GM04504 (cell line): ENCODE measurements around the gene KAZN.

ENCODE experiments used
- DNase-seq: peaks from one replicate; pipeline ENCODE4 v3.0.0-alpha.2; 2012; ENCODE audit warnings: low read depth

Gene KAZN

DNA sequence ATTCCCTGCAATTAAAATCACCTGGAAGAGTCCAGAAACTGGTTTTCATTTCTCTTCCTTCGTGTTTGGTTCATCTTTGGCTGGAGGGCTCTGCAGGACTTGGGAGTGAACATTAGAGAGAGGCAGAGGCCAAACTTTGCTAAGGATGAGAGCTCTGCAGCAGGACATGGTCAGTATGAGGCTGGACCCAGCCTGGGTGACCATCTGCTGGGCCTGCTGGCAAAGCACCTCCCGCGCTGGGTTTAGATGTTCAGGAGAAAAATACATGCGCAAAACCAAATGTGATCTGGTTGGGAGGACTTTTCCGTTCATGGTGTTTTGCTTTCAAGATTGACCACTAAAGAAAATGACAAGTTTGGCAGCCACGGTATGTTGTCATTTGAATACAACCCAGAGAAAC is 15.9 kb downstream of the KAZN start:
- DNase-seq, result no peak

- DNase-seq, result no peak
These were observed 17.2 kb downstream of the KAZN start for GRCh38 chr1:14615549-14616218.

- no peak for DNase-seq
These were observed 18.3 kb downstream of the KAZN start for GRCh38 chr1:14616632-14617396.

DNA sequence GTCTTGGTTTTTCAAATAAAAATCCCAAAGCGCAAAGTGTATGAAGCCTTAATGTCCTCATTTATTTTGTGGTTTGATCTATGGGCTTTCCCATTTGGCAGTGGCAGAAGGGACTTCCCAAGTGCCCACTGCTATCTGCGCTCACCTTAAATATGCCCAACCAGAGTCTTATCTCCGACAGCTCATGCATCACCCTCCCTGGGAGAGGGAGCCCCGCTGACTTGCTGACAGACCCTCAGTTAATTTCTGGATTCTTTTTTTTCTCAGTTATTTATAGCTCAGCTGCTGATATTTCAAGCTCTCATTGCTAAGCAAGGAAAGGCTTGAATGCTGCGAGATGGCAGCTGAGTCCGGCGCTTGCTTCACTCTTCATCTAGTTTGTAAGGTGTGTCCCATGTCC is 19.3 kb downstream of the KAZN start:
- no peak for DNase-seq

- no peak for DNase-seq
These were observed 22.5 kb downstream of the KAZN start for GRCh38 chr1:14620941-14621340.

GRCh38 chr1:14623090-14623489 is 24.6 kb downstream of the KAZN start:
- DNase-seq, result no peak

GRCh38 chr1:14624941-14625340 is 26.5 kb downstream of the KAZN start:
- DNase-seq, result no peak

DNA sequence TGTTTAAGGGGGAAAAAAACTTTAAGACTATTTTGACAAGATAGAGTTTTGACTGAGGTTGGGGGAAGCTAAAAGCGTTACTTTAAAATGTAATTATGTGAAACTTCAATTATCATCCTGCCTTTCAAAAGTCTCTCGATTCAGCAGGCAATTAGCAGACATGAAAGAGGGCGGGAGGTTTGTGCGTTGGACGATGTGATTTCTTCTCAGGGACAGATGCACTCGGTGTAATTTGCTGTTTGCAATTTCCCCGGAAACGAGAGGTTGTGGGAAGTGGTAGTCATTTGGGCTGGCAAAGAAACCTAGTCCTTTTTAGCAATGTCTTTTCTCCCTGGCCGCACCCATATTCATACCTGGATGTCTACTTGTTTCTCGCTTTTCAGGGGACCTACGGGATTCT is 27.1 kb downstream of the KAZN start:
- DNase-seq, result no peak

GRCh38 chr1:14625996-14626395 is 27.5 kb downstream of the KAZN start:
- no peak for DNase-seq

DNA sequence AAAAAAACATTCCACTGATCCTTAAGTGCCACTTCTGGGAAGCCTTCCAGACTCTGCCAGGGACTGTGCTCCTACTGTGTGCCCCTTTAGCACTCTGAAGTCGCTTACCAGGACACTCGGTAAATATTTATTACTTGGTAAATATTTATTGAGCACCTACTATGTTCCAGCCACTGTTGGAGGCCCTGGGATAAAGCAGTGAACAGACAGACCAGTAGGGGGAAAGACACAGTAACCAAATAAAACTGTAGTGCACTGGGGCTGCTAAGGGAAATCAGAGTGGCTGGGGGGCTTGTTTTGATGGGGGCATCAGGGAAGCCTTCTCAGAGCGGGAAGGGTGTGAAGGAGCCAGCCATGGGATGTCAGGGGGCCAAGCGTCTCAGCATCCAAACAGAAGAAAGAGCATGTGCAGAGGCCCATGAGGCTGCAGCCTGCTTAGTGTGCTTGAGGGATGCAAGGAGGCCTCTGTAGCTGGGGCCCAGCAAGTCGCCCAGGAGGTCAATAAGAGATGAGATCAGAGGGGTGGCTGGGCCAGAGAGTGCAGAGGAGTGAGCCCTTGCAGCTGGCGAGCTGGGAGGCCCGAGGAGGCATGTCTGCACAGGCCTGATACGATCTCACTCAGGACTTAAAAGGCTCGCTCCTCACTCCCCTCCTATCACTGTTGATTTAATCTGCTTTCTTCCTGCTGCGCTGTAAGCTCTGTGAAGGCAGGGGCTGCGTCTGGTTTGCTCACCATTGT is 28.6 kb downstream of the KAZN start:
- no peak for DNase-seq

GRCh38 chr1:14627608-14628489 is 29.4 kb downstream of the KAZN start:
- no peak for DNase-seq

DNA sequence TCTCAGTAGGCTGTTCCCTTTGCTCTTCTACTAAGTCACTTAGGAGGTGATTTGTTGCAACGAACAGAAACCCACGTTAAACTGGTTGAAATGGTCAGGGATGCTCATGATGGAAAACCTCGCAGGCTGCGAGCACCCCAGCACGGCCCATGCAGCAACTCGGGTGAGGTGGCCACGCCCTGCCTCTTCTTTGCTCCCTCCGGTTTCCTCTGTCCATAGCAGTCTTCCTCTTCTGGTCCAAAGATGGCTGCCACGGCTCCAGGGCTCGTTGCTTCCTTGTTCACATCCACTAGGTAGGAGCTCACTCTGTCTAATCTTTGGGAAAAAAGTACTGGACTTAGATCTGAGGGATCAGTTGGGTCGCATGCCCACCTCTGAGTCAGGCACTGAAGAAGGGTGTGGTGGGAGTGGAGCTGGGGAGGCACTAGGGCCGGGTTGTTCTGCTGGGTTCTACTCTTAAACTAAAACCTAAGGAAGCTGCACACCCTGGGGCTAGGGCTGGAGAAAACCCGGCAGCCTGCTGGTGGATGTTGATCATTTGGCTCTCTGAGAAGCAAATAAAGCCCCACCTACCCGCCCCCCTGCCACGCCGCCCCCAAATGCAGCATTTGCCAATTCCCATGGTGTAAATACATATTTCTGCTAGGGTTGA is 31.0 kb downstream of the KAZN start:
- no peak for DNase-seq

DNA sequence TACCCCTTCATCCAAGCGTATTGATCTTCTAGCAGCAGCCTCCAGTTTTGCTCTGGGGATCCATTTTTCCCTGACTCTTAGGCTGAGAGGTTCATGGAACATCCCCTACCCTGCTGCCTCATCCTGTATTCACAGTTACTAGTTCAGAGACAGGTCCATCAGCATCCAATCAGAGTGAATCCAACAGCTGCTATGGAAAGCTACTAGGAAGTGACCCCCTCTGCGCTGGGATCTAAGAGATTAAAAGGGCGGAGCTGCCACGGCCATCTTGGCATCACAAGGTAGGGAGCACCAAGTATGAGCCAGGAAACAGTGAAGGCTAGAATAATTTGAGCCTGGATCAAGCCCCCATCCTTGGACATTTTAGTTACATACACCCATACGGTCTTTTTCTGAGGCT is 32.5 kb downstream of the KAZN start:
- no peak for DNase-seq

- DNase-seq, result no peak
These were observed 32.9 kb downstream of the KAZN start for GRCh38 chr1:14631421-14631820.

DNA sequence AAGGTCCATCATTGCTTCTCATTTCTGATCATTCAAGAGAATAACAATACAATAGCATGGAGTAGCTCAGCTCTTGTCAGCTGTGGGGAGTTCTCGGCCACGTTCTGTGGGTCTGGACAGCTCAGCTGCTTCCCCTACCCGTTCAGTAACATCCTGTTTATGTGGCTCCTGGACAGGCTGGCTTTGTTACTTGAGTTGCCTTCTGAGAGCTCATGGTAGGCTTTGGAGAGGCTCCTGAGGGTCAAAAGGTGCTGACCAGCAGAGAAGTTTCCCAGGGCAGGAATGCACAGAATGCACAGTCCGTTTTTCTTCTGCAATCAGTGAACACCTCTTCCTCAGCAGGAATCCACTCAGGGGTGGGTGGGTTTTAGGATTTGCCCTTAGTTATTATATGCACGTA is 36.0 kb downstream of the KAZN start:
- DNase-seq, result no peak

DNA sequence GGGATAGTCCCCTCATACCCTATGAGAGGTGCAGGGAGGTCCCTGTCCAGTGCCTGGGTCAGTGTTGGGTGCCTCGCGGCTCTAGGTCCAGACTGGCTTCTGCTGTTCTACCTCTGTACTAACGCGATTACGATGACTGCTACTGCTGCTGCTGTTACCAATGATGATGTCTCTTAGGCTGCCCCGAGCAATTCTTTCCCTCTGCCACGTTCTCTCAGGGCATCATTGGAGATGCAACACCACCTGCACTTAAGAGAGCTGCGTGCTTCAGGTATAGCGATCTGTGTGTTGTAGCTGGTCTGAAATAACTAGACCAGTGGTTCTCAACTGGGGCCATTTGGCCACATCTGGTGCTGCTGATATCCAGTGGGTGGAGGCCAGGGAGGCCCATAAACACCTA is 36.9 kb downstream of the KAZN start:
- no peak for DNase-seq

- no peak for DNase-seq
These were observed 38.6 kb downstream of the KAZN start for GRCh38 chr1:14636897-14637632.

DNA sequence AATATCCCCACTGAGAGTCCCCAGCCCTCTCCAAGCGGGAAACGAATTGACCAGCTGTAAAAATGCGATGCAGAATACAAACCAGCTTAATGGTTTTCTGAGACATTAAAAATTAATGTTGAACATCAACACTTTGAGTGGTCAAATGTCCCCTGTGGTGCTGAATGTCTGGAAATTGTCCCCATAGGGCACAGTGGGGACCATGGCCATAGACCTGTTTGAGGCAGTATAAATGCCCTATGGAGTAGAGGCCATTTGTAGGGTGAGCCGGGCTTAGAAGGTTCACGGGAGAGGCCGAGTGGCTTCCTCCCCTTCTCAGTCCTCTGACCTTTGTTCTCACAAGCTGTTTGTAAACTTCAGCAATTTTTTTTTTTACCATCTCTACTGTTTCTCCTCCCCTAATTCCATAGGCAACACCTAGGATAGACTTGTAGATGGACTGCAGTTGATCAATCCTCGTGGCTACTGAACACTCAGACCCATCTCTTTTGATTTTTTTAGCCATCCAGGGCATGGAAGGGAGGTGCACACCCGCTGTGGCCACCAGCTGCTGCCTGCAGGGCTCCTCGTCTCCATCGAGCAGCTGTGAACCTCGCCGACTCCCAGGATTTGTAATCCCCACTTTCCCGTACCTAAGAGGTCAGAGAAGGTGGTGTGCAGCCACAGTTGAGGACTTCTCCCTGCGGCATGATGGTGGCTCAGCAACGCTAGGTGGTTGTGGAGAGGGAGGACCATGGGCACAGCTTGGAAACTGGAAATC is 41.0 kb downstream of the KAZN start:
- no peak for DNase-seq

DNA sequence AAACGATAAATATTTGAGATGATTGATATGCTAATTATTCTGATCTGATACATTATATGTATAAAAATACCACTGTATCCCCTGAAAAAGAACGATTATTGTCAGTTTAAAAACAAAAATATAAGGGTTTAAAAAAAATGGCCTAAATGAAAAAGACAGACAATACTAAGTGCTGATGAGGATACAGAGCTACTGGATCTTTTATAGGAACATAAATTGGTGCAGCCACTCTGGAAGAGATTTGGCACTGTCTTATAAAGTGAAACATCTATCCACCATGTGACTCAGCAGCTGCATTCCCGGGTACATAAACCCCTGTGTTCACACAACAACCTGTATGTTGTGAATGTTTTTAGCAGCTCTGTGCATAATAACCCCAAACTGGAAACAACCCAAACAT is 44.2 kb downstream of the KAZN start:
- DNase-seq, result no peak

- no peak for DNase-seq
These were observed 48.5 kb downstream of the KAZN start for GRCh38 chr1:14646973-14647372.
